ENCODE data around the gene TCEA3. TPM values are rescaled to one million over a fixed set of nuclear protein-coding genes. Genes with fewer than 3 reads are reported as not detected.
A peak's percentile ranks its signal among the peaks of the same experiment; 100 is the strongest.
"Not testable (repeated sequence)": the region's sequence is repeated elsewhere in the genome, so short reads cannot be mapped to it uniquely, and the experiment has no call there.

The TCEA3 gene
- total RNA-seq, 4 donors from 2014 or later: 9.1 to 30.7 (median 25.1) TPM

- 55 to 75% methylated on average over 8 to 11 of the region's 11 CpGs for WGBS, 2 donors
- H3K4me1 ChIP-seq: peaks cover 9 to 32% (median 21%) of the 10 kb centered on the region in 3 donors
- no peaks in the 10 kb centered on the region for H3K27me3 ChIP-seq
- DNase-seq: no peak
- no peak for TF ChIP-seq POLR2A (IDR thresholded peaks at IDR 0.05)
- TF ChIP-seq CTCF (IDR thresholded peaks at IDR 0.05): no peak
- intact Hi-C loops (cut with DNase I): no loop called here
- no peak overlapping the region for H3K4me3 ChIP-seq
- H3K27ac ChIP-seq: peak overlapping the region; percentile 7 to 68 (median 41)
- peaks cover 0 to 46% (median 0%) of the 10 kb centered on the region in 3 donors for H3K36me3 ChIP-seq
- H3K9me3 ChIP-seq: no peaks in the 10 kb centered on the region
Observed at GRCh38 chr1:23384312-23385058, 40.1 kb downstream of the TCEA3 start.

- TF ChIP-seq CTCF (IDR thresholded peaks at IDR 0.05): no peak
- no peak for TF ChIP-seq POLR2A (IDR thresholded peaks at IDR 0.05)
- WGBS, 2 donors: 45 to 47% methylated on average over 3 to 6 of the region's 8 CpGs
- H3K4me3 ChIP-seq: no peak overlapping the region
- intact Hi-C loops (cut with DNase I): no loop called here
- H3K9me3 ChIP-seq: no peaks in the 10 kb centered on the region
- H3K27ac ChIP-seq: peak overlapping the region; percentile 7 to 68 (median 41)
- peaks cover 9 to 39% (median 21%) of the 10 kb centered on the region in 3 donors for H3K4me1 ChIP-seq
- H3K27me3 ChIP-seq: no peaks in the 10 kb centered on the region
- no peak for DNase-seq
- H3K36me3 ChIP-seq: peaks cover 0 to 46% (median 0%) of the 10 kb centered on the region in 3 donors
Observed at GRCh38 chr1:23383577-23384311, 40.8 kb downstream of the TCEA3 start.

DNA sequence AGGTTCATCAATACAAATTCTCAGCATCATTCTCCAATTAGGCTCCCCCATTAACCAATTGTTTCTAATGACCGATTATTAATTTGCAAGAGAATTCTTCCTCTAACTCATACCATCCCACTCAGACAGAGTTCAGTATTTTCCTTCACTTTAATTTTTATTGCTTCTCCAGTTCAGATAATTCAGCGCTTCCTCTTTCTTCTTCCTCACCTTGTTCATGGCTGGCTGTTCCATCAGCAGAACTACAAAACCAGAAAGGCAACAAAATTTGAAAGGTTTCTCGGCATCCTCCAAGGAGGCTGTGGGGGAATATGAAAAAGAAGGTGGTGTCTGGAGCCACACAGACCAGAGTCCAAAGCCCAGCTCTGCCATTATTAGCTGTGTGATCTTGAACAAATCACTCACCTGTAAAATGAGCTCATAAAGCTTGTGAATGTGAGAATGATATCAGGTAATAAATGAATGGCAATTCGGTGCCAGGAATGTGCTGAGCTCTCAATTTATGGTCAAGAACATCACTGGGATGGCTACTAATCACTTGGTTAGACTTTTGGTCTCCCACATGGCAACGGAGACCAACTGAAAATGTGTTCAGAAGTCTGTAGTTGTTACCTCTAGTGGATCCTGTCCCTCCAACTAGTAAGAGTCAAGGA, 43.2 kb downstream of the TCEA3 start:
- TF ChIP-seq CTCF (IDR thresholded peaks at IDR 0.05): no peak
- TF ChIP-seq POLR2A (IDR thresholded peaks at IDR 0.05): no peak
- WGBS, 2 donors: 76 to 79% methylated on average over 5 of the region's 5 CpGs

GRCh38 chr1:23380719-23381118, 43.8 kb downstream of the TCEA3 start:
- no peaks in the 10 kb centered on the region for H3K27me3 ChIP-seq
- peaks cover 12 to 65% (median 37%) of the 10 kb centered on the region in 3 donors for H3K4me1 ChIP-seq
- no peak for DNase-seq
- H3K27ac ChIP-seq: no peak overlapping the region
- 59 to 60% methylated on average over 5 of the region's 5 CpGs for WGBS, 2 donors
- no peak for TF ChIP-seq CTCF (IDR thresholded peaks at IDR 0.05)
- TF ChIP-seq POLR2A (IDR thresholded peaks at IDR 0.05): no peak
- peaks cover 0 to 25% (median 0%) of the 10 kb centered on the region in 3 donors for H3K36me3 ChIP-seq
- no peaks in the 10 kb centered on the region for H3K9me3 ChIP-seq
- intact Hi-C loops (cut with DNase I): no loop called here
- no peak overlapping the region for H3K4me3 ChIP-seq

More for the DNA sequence above, 43.2 kb downstream of the TCEA3 start:
- no peak for DNase-seq
- no peaks in the 10 kb centered on the region for H3K9me3 ChIP-seq
- H3K36me3 ChIP-seq: peaks cover 0 to 31% (median 0%) of the 10 kb centered on the region in 3 donors
- peaks cover 12 to 63% (median 37%) of the 10 kb centered on the region in 3 donors for H3K4me1 ChIP-seq
- no peak overlapping the region for H3K4me3 ChIP-seq
- intact Hi-C loops (cut with DNase I): no loop called here
- no peaks in the 10 kb centered on the region for H3K27me3 ChIP-seq
- no peak overlapping the region for H3K27ac ChIP-seq

- H3K36me3 ChIP-seq: peaks cover 0 to 22% (median 0%) of the 10 kb centered on the region in 3 donors
- DNase-seq; H3K27ac ChIP-seq; H3K27me3 ChIP-seq; H3K4me3 ChIP-seq; H3K9me3 ChIP-seq; intact Hi-C loops (cut with DNase I): not testable (repeated sequence)
- H3K4me1 ChIP-seq: peaks cover 12 to 60% (median 34%) of the 10 kb centered on the region in 3 donors
- WGBS, 2 donors: 31 to 68% methylated on average over 2 to 4 of the region's 4 CpGs
Observed at GRCh38 chr1:23380236-23380635, 44.3 kb downstream of the TCEA3 start.
